CD4-positive, alpha-beta T cell (primary cell): ENCODE data around the gene BECN2. TPM values are rescaled to one million over a fixed set of nuclear protein-coding genes. Genes with fewer than 3 reads are reported as not detected.

Source experiments
- ATAC-seq: fragments of 200-7000 bp; cut with Tn5 transposase; one replicate; pipeline ENCODE4 v1.10.0; 2022; ENCODE audit warnings: mild to moderate bottlenecking; ENCODE audit not compliant: poor library complexity
- CTCF ChIA-PET: fragments of 350-600 bp; sonication (Branson Sonifier 250); formaldehyde crosslinking; loops from one replicate; lab custom pipeline; 2021; ENCODE audit warnings: antibody characterized with exemption, inconsistent platforms; lab: Charles Lee
- POLR2A ChIA-PET: fragments of 350-600 bp; sonication (Branson Sonifier 250); formaldehyde crosslinking; loops from one replicate; lab custom pipeline; 2021; ENCODE audit warnings: antibody characterized with exemption, inconsistent platforms; lab: Charles Lee
- DNase-seq, 14 experiments: peaks; one replicate each; pipeline ENCODE4 v3.0.0-alpha.2; 2013 to 2020; ENCODE audit warnings: mixed read lengths in 2 of 14
- H3K27ac ChIP-seq, 2 donors: one replicate each; pipeline versions ENCODE4 v1.5.1 to v1.7.0; 2013; ENCODE audit warnings: low read length in 2 of 2, low read depth in 1 of 2, mild to moderate bottlenecking in 1 of 2
- H3K27me3 ChIP-seq, 2 experiments: 1 replicate in 1 of 2; 2 replicates in 1 of 2; pipeline versions ENCODE4 v1.6.1 to v1.7.0; 2013; ENCODE audit warnings: low read length in 2 of 2, control low read depth in 1 of 2, mild to moderate bottlenecking in 1 of 2, moderate library complexity in 1 of 2; ENCODE audit not compliant: insufficient read depth in 2 of 2, control insufficient read depth in 1 of 2
- H3K36me3 ChIP-seq: one replicate; pipeline ENCODE4 v1.6.1; 2013; ENCODE audit warnings: low read length, control low read depth; ENCODE audit not compliant: insufficient read depth
- H3K4me1 ChIP-seq: one replicate; pipeline ENCODE4 v1.6.1; 2013; ENCODE audit warnings: low read length, control low read depth; ENCODE audit not compliant: insufficient read depth
- H3K4me3 ChIP-seq: one replicate; pipeline ENCODE4 v1.5.1; 2013; ENCODE audit warnings: mild to moderate bottlenecking, low read length, moderate library complexity
- H3K9me3 ChIP-seq, 2 experiments: 1 replicate in 1 of 2; 2 replicates in 1 of 2; pipeline versions ENCODE4 v1.6.1 to v1.7.0; 2013; ENCODE audit warnings: low read length in 2 of 2, mild to moderate bottlenecking in 2 of 2, control low read depth in 1 of 2, moderate library complexity in 1 of 2; ENCODE audit not compliant: control insufficient read depth in 1 of 2, insufficient read depth in 1 of 2
- H3K27ac Mint-ChIP-seq: one replicate; pipeline ENCODE4 v1.8.0; 2020; ENCODE audit warnings: mixed read lengths
- H3K27me3 Mint-ChIP-seq: one replicate; pipeline ENCODE4 v1.8.0; 2021; ENCODE audit warnings: mixed read lengths
- H3K36me3 Mint-ChIP-seq: one replicate; pipeline ENCODE4 v1.8.0; 2021; ENCODE audit warnings: low read depth, mixed read lengths
- H3K4me1 Mint-ChIP-seq: one replicate; pipeline ENCODE4 v1.8.0; 2021; ENCODE audit warnings: low read depth, mixed read lengths
- H3K4me3 Mint-ChIP-seq: one replicate; pipeline ENCODE4 v1.8.0; 2020; ENCODE audit warnings: mild to moderate bottlenecking, mixed read lengths
- H3K9me3 Mint-ChIP-seq: one replicate; pipeline ENCODE4 v1.8.0; 2020; ENCODE audit warnings: mixed read lengths
- CTCF ChIP-seq: fragments of 200-600 bp; IDR thresholded peaks from one replicate; pipeline ENCODE4 v1.8.0; 2022; ENCODE audit warnings: antibody characterized with exemption, mild to moderate bottlenecking
- intact Hi-C, 2 experiments: fragments of 100-400 bp; cut with DNase I in 1 of 2; cut with micrococcal nuclease in 1 of 2; formaldehyde crosslinking; loops; one replicate each; pipeline versions ENCODE4 v1.15.1 to v1.9.0; 2023 to 2025; cut with DNase I, micrococcal nuclease
- polyA plus RNA-seq, 2 donors: library from polyadenylated mRNA; unstranded; fragments of 120-200 nt; gene quantifications; one replicate each; pipeline ENCODE4 v1.2.1, GENCODE V29; 2013
- total RNA-seq, 174 experiments: library from RNA in 2 of 174; stranded (reverse) in 2 of 174; gene quantifications; one replicate each; pipeline ENCODE4 v1.2.3 and lab custom pipeline; 2021 to 2026

Gene BECN2
- total RNA-seq, result not detected
- not detected for polyA plus RNA-seq (2013, experiment 1 of 2)
- not detected for polyA plus RNA-seq (2013, experiment 2 of 2)
- 0 to 0.11 (median 0) reads per million in 172 experiments for total RNA-seq (lab: John Stamatoyannopoulos, UW)

GRCh38 chr1:241957692-241958494, at the start of gene BECN2:
Gene BECN2, plus strand, starts transcription at chr1:241957767. Its CDS starts 0 bp downstream, at chr1:241957767.
- no peak for TF ChIP-seq CTCF
- H3K9me3 Mint-ChIP-seq, result no peaks in the 10 kb centered on the region
- POLR2A ChIA-PET, result no interaction called here
- intact Hi-C loops, result no loop called here
- no peaks in the 10 kb centered on the region for H3K4me1 ChIP-seq
- DNase-seq (no peak), ATAC-seq (no peak)
- H3K4me1 Mint-ChIP-seq, result no peaks in the 10 kb centered on the region
- H3K4me3 ChIP-seq, result no peak within 1 kb of the TSS
- H3K27ac Mint-ChIP-seq, result no peak within 1 kb of the TSS
- H3K4me3 Mint-ChIP-seq, result no peak within 1 kb of the TSS
- CTCF ChIA-PET, result no interaction called here
- no peaks in the 10 kb centered on the region for H3K27me3 Mint-ChIP-seq
- no peak within 1 kb of the TSS for H3K27ac ChIP-seq
- no peaks in the 10 kb centered on the region for H3K36me3 ChIP-seq
- H3K36me3 Mint-ChIP-seq, result no peaks in the 10 kb centered on the region
- peaks cover 0 to 3% of the 10 kb centered on the region in 2 experiments for H3K9me3 ChIP-seq
- H3K27me3 ChIP-seq, result no peaks in the 10 kb centered on the region

- Histone ChIP-seq H3K9me3 (peaks cover 0 to 8% of the 10 kb centered on the region in 2 experiments), H3K4me1 (no peaks in the 10 kb centered on the region), H3K27ac (no peak overlapping the region), H3K4me3 (no peak overlapping the region), H3K27me3 (no peaks in the 10 kb centered on the region), H3K36me3 (no peaks in the 10 kb centered on the region)
- no peak for DNase-seq
- H3K27ac Mint-ChIP-seq, result no peak overlapping the region
- H3K9me3 Mint-ChIP-seq, result no peaks in the 10 kb centered on the region
- ChIA-PET POLR2A (no interaction called here), CTCF (no interaction called here)
- no peak overlapping the region for H3K4me3 Mint-ChIP-seq
- no peaks in the 10 kb centered on the region for H3K27me3 Mint-ChIP-seq
- H3K36me3 Mint-ChIP-seq, result no peaks in the 10 kb centered on the region
- no peaks in the 10 kb centered on the region for H3K4me1 Mint-ChIP-seq
- ATAC-seq, result no peak
- no peak for TF ChIP-seq CTCF
- intact Hi-C loops, result no loop called here
These were observed 41.4 kb upstream of the BECN2 start for GRCh38 chr1:241916196-241916595.

GRCh38 chr1:241917487-241917886, 40.1 kb upstream of the BECN2 start:
- no peak for ATAC-seq
- Histone ChIP-seq H3K4me3 (no peak overlapping the region), H3K27me3 (no peaks in the 10 kb centered on the region), H3K27ac (no peak overlapping the region), H3K36me3 (no peaks in the 10 kb centered on the region), H3K9me3 (peaks cover 0 to 8% of the 10 kb centered on the region in 2 experiments), H3K4me1 (no peaks in the 10 kb centered on the region)
- CTCF ChIA-PET, result no interaction called here
- H3K27me3 Mint-ChIP-seq, result no peaks in the 10 kb centered on the region
- intact Hi-C loops, result no loop called here
- H3K9me3 Mint-ChIP-seq, result no peaks in the 10 kb centered on the region
- POLR2A ChIA-PET, result no interaction called here
- TF ChIP-seq CTCF, result no peak
- H3K36me3 Mint-ChIP-seq, result no peaks in the 10 kb centered on the region
- no peak overlapping the region for H3K27ac Mint-ChIP-seq
- no peak overlapping the region for H3K4me3 Mint-ChIP-seq
- no peaks in the 10 kb centered on the region for H3K4me1 Mint-ChIP-seq
- DNase-seq, result no peak
